Sigmoid colon (tissue), 7 donors: ENCODE measurements around the gene NANOS2. TPM values are rescaled to one million over a fixed set of nuclear protein-coding genes. Genes with fewer than 3 reads are reported as not detected.
A peak's percentile ranks its signal among the peaks of the same experiment; 100 is the strongest.

ENCODE experiments used
- DNase-seq: peaks from one replicate; pipeline ENCODE4 v3.0.0-alpha.2; 2019
- H3K27ac ChIP-seq, 4 donors: fragments of 200-600 bp; sonication (generic); one replicate each; pipeline ENCODE4 v1.5.1; 2016 to 2019; ENCODE audit warnings: mild to moderate bottlenecking in 1 of 4
- H3K27me3 ChIP-seq, 3 donors: fragments of 200-600 bp; sonication (generic); one replicate each; pipeline ENCODE4 v1.5.1; 2019; ENCODE audit warnings: mild to moderate bottlenecking in 1 of 3
- H3K36me3 ChIP-seq, 4 donors: fragments of 200-600 bp; sonication (generic); one replicate each; pipeline ENCODE4 v1.5.1; 2016 to 2019
- H3K4me1 ChIP-seq, 4 donors: fragments of 200-600 bp; sonication (generic); one replicate each; pipeline ENCODE4 v1.5.1; 2017 to 2019
- H3K4me3 ChIP-seq, 4 donors: fragments of 200-600 bp; sonication (generic); one replicate each; pipeline ENCODE4 v1.5.1; 2017 to 2019; ENCODE audit warnings: mild to moderate bottlenecking in 2 of 4, moderate library complexity in 1 of 4
- H3K9me3 ChIP-seq, 4 donors: fragments of 200-600 bp in 3 of 4; sonication (generic) in 3 of 4; one replicate each; pipeline versions ENCODE4 v1.5.1 to v1.6.1; 2013 to 2019
- EP300 ChIP-seq, 4 donors: sonication (generic); formaldehyde crosslinking; IDR thresholded peaks; one replicate each; pipeline ENCODE4 v1.6.1; 2017; ENCODE audit warnings: antibody characterized with exemption in 4 of 4
- POLR2A ChIP-seq, 2 donors: fragments of 450-650 bp; IDR thresholded peaks; one replicate each; pipeline ENCODE4 v1.6.1; 2016; ENCODE audit warnings: antibody characterized with exemption in 2 of 2, mild to moderate bottlenecking in 2 of 2, moderate library complexity in 2 of 2
- POLR2AphosphoS5 ChIP-seq, 4 donors: sonication (generic); formaldehyde crosslinking; IDR thresholded peaks; one replicate each; pipeline ENCODE4 v1.6.1; 2017; ENCODE audit warnings: antibody characterized with exemption in 4 of 4
- WGBS, 2 donors: extraction: QIAGEN DNeasy Blood & Tissue Kit; methylation state at CpG; one replicate each; pipeline ENCODE4 v1.1.7; 2013; 5-methylcytosine and 5-hydroxymethylcytosine counted together
- intact Hi-C: fragments of 100-400 bp; cut with DNase I; formaldehyde crosslinking; loops from one replicate; pipeline ENCODE4 v1.15.1; 2023
- polyA plus RNA-seq, 3 donors: library from polyadenylated mRNA; stranded (reverse); fragments of 200-250 nt; gene quantifications; one replicate each; pipeline ENCODE4 v1.2.3, GENCODE V29; 2013
- total RNA-seq, 4 donors: library from RNA; depleted of rRNA; stranded (reverse); fragments of >200 nt; gene quantifications; one replicate each; pipeline ENCODE4 v1.1.0, GENCODE V29; 2016
- TF ChIP-seq, protein P1 (sequence below), 4 experiments: fragments of 450-650 bp in 3 of 4; fragments of 200-600 bp in 1 of 4; IDR thresholded peaks; one replicate each; pipeline ENCODE4 v1.5.1; 2016 to 2019; ENCODE audit warnings: antibody characterized with exemption in 4 of 4, mild to moderate bottlenecking in 3 of 4, moderate library complexity in 2 of 4
- donor health status: healthy with polysubstance abuse.
- donor health status: Bipolar disorder and iron deficiency.
- donor health status: healthy.

The NANOS2 gene
- total and polyA plus RNA-seq, 7 donors = 0.46 to 0.60 TPM; not detected in 5

DNA sequence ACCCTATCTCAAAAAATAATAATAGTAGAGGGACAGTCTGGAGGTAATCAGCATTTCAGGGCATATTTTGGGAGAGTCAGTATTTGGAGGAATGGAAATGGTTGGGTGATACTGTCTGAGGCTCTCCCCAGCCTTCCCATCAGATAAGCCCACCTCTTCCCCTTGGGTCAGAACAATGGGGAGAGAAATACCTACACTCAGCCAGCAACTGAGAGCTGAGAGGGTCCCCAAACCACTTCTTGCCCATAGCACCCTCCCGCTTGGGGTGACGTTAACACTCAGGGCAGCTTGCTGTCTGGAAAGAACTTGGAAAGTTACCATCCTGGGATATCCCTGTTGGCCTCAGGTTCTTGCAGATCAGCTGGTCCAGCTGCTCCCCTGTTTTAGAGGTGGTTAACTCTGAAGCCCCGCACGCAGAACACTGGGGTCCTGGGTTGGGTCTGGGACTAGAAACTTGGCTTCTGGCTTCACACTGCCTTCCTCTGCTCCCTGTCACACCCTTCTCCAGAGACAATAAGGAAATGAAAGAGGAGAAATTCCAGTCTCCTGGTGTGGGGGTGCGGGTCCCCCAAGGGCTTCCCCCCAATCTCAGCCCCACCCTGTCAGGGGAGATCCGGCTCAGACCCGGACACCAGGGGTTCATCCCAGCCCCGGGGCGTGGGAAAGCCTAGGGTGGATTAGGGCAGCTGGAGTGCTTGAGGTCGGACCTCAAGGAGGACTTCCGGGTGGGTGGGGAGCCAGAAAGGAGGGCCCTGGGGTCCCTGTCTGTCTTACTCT lies 48.0 kb downstream of the NANOS2 start:
- H3K27ac ChIP-seq = no peak overlapping the region
- H3K4me3 ChIP-seq = no peak overlapping the region
- WGBS, 2 donors = 14 to 66% methylated on average over 11 of the region's 11 CpGs
- TF ChIP-seq POLR2AphosphoS5 (IDR thresholded peaks at IDR 0.05) = no peak
- TF ChIP-seq EP300 (IDR thresholded peaks at IDR 0.05) = no peak
- TF ChIP-seq, protein P1, sequence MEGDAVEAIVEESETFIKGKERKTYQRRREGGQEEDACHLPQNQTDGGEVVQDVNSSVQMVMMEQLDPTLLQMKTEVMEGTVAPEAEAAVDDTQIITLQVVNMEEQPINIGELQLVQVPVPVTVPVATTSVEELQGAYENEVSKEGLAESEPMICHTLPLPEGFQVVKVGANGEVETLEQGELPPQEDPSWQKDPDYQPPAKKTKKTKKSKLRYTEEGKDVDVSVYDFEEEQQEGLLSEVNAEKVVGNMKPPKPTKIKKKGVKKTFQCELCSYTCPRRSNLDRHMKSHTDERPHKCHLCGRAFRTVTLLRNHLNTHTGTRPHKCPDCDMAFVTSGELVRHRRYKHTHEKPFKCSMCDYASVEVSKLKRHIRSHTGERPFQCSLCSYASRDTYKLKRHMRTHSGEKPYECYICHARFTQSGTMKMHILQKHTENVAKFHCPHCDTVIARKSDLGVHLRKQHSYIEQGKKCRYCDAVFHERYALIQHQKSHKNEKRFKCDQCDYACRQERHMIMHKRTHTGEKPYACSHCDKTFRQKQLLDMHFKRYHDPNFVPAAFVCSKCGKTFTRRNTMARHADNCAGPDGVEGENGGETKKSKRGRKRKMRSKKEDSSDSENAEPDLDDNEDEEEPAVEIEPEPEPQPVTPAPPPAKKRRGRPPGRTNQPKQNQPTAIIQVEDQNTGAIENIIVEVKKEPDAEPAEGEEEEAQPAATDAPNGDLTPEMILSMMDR (IDR thresholded peaks at IDR 0.05) = no peak
- no peak for TF ChIP-seq POLR2A (IDR thresholded peaks at IDR 0.05)
- H3K4me1 ChIP-seq = peaks cover 0 to 23% (median 18%) of the 10 kb centered on the region in 4 donors
- intact Hi-C loops = no loop called here
- H3K36me3 ChIP-seq = peaks cover 0 to 1% (median 0%) of the 10 kb centered on the region in 4 donors
- DNase-seq = no peak
- H3K9me3 ChIP-seq = no peaks in the 10 kb centered on the region
- H3K27me3 ChIP-seq = peaks cover 8 to 32% (median 24%) of the 10 kb centered on the region in 3 donors

DNA sequence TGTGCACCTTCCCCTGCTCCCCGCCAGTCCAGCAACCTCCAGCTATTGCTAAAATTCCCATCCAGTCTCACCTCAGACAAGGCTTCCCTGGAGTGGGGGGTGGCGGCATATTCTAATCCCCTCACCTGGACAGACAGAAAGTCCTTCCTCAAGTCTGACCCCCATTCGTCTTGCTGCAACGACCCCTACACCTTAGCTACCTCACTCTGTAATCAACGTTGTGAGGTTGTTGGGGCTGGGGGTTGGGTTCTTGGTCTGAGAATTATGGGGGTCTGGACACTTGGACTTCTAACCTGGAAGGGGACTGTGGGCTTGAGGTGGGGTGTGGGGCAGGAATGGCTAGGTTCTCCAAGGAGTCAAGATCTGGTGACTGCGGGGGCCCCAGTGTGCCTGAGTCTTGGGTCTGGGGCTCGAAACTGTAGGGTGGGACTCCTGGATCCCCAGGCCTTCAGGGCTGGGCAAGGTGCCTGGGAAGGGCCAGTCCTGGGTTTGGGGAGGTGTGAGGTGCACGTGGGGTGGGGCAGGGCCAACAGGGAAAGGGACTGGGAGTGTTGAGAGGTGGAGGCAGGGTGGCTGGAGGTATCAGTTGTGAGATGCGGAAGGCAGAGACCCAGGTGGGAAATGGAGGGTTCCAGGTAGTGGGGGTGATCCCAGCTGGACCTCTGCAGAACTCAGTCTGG lies 49.2 kb downstream of the NANOS2 start:
- H3K4me3 ChIP-seq = no peak overlapping the region
- intact Hi-C loops = no loop called here
- H3K9me3 ChIP-seq = no peaks in the 10 kb centered on the region
- H3K36me3 ChIP-seq = peaks cover 0 to 11% (median 0%) of the 10 kb centered on the region in 4 donors
- no peak for DNase-seq
- no peak overlapping the region for H3K27ac ChIP-seq
- TF ChIP-seq POLR2A (IDR thresholded peaks at IDR 0.05) = no peak
- H3K27me3 ChIP-seq = peaks cover 8 to 32% (median 24%) of the 10 kb centered on the region in 3 donors
- 19 to 66% methylated on average over 9 of the region's 9 CpGs for WGBS, 2 donors
- peaks cover 0 to 32% (median 24%) of the 10 kb centered on the region in 4 donors for H3K4me1 ChIP-seq

DNA sequence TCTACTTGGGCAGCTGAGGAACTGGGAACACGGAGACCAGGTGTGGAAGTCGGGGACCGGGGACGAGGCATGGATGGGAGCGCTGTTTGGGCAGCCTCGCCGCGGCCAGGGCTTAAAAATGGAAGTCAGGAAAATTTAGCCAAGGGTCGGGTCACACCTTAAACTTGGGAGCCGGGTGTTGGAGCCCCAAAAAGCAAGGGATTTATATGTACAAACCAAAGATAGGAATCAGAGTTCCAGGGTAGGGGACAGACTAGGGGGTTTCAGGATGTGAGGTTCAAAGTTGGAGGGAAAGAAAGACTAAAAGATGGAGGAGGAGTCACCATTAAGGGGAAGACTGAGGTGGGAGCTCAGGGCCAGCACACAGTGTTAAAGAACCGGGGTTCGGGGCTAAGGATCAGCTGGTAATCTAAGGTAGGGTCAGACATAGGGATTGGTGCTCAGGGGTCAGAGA lies 49.9 kb downstream of the NANOS2 start:
- Histone ChIP-seq H3K9me3 (no peaks in the 10 kb centered on the region), H3K27ac (peak overlapping the region in 1 of 4 donors; percentile 23), H3K36me3 (peaks cover 0 to 16% (median under 1%) of the 10 kb centered on the region in 4 donors), H3K27me3 (peaks cover 8 to 32% (median 24%) of the 10 kb centered on the region in 3 donors), H3K4me1 (peaks cover 0 to 33% (median 24%) of the 10 kb centered on the region in 4 donors), H3K4me3 (peak overlapping the region in 3 of 4 donors; percentile 94 to 99 (median 97))
- intact Hi-C loops = loop anchor here (1.0 to 5.0 kb wide), 2 partner anchors 19 to 153 kb away; no protein-coding TSS in a partner anchor
- 5 to 37% methylated on average over 12 of the region's 12 CpGs for WGBS, 2 donors
- TF ChIP-seq POLR2A (IDR thresholded peaks at IDR 0.05) (no peak), EP300 (IDR thresholded peaks at IDR 0.05) (no peak), POLR2AphosphoS5 (IDR thresholded peaks at IDR 0.05) (no peak)
- TF ChIP-seq, protein P1 (IDR thresholded peaks at IDR 0.05) = no peak
- DNase-seq = no peak

DNA sequence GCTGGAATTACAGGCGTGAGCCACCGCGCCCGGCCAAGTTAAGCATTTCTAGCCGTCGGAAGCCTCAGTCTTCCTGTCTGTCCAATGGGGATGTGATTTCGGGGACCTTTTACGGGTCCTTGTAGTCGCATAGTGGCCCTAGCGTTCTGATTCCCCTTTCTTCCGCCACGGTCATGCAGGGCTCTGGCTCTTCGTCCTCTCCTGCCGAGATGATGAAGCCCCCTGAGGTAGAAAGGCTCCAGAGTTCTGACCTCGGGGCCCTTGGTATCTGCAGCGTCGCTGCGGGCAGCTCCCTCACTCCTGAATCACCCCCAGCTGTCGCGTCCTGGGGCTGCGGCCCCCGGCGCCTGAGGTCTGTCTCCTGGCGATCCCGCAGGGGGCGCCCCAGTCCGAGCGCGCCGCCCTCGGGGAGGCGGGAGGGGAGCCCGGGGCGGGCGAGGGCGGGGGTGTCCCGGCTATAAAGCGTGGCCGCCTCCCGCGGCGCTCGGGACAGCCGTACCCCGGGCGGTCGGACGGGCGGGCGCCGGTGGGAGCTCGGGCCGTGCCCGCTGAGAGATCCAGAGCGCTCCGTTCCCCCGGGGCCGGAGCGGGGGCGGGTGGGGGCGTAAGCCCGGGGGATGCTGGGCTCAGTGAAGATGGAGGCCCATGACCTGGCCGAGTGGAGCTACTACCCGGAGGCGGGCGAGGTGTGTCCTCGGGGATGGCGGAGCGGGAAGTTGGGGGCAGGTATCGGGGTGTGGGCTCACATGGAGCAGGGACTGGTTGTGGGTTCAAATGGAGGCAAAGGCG lies 50.5 kb downstream of the NANOS2 start, which contains the start of gene FOXA3:
Gene FOXA3 (plus strand): TSS at position 487 of the 789 bp plus-strand sequence. CDS start 131 bp downstream, at position 618.
- WGBS, 2 donors = 1 to 2% methylated on average over 71 of the region's 71 CpGs
- intact Hi-C loops = loop anchor here (1.0 to 5.0 kb wide), 3 partner anchors 19 to 153 kb away; partner anchors contain the start of gene IRF2BP1
- Histone ChIP-seq H3K4me3 (peak within 1 kb of the TSS; percentile 19 to 99 (median 96)), H3K9me3 (no peaks in the 10 kb centered on the region), H3K27ac (peak within 1 kb of the TSS in 2 of 4 donors; percentile 23 to 95), H3K4me1 (peaks cover 0 to 33% (median 24%) of the 10 kb centered on the region in 4 donors), H3K27me3 (peaks cover 8 to 32% (median 24%) of the 10 kb centered on the region in 3 donors), H3K36me3 (peaks cover 0 to 22% (median 6%) of the 10 kb centered on the region in 4 donors)
- TF ChIP-seq, protein P1 (IDR thresholded peaks at IDR 0.05) = peak in 3 of 4 experiments; percentile 47 to 65 (median 48)
- no peak for TF ChIP-seq EP300 (IDR thresholded peaks at IDR 0.05)
- no peak for DNase-seq
